Trophoblast cell (in vitro differentiated cells and primary cell): ENCODE results near the gene KLHL3.

ENCODE experiments used
- DNase-seq, 2 donors: peaks; one replicate each; pipeline ENCODE4 v3.0.0-alpha.2; 2016
- H2AFZ ChIP-seq: 2 replicates; pipeline ENCODE4 v1.6.1; 2013; ENCODE audit warnings: low read length, moderate library complexity, mild to moderate bottlenecking; ENCODE audit not compliant: insufficient read depth, poor library complexity
- H2AK5ac ChIP-seq: 2 replicates; pipeline ENCODE4 v1.6.1; 2013; ENCODE audit warnings: mild to moderate bottlenecking, low read length
- H2BK120ac ChIP-seq: 2 replicates; pipeline ENCODE4 v1.6.1; 2013; ENCODE audit warnings: low read length, mild to moderate bottlenecking, moderate library complexity; ENCODE audit not compliant: insufficient read depth, poor library complexity
- H2BK12ac ChIP-seq: 2 replicates; pipeline ENCODE4 v1.6.1; 2013; ENCODE audit warnings: mild to moderate bottlenecking, low read length, moderate library complexity
- H2BK5ac ChIP-seq: 2 replicates; pipeline ENCODE4 v1.6.1; 2013; ENCODE audit warnings: low read length, low read depth, moderate library complexity, mild to moderate bottlenecking; ENCODE audit not compliant: poor library complexity
- H3K14ac ChIP-seq: 2 replicates; pipeline ENCODE4 v1.6.1; 2013; ENCODE audit warnings: mild to moderate bottlenecking, low read length
- H3K18ac ChIP-seq: 2 replicates; pipeline ENCODE4 v1.6.1; 2013; ENCODE audit warnings: mild to moderate bottlenecking, low read length
- H3K23ac ChIP-seq: 2 replicates; pipeline ENCODE4 v1.6.1; 2013; ENCODE audit warnings: low read length
- H3K27ac ChIP-seq: 2 replicates; pipeline ENCODE4 v1.5.1; 2013; ENCODE audit warnings: low read depth, mild to moderate bottlenecking, inconsistent platforms, low read length, moderate library complexity
- H3K27me3 ChIP-seq: 2 replicates; pipeline ENCODE4 v1.6.1; 2013; ENCODE audit warnings: inconsistent platforms, mild to moderate bottlenecking, low read length, moderate library complexity; ENCODE audit not compliant: insufficient read depth
- H3K36me3 ChIP-seq, 2 experiments: 1 replicate in 1 of 2; 2 replicates in 1 of 2; pipeline ENCODE4 v1.6.1; 2013; ENCODE audit warnings: low read length in 2 of 2, mild to moderate bottlenecking in 2 of 2, moderate library complexity in 1 of 2; ENCODE audit not compliant: insufficient read depth in 2 of 2, control insufficient read depth in 1 of 2
- H3K4ac ChIP-seq: 2 replicates; pipeline ENCODE4 v1.6.1; 2013; ENCODE audit warnings: low read depth, mild to moderate bottlenecking, low read length, moderate library complexity
- H3K4me1 ChIP-seq, 2 experiments: 1 replicate in 1 of 2; 2 replicates in 1 of 2; pipeline ENCODE4 v1.6.1; 2013; ENCODE audit warnings: low read length in 2 of 2, mild to moderate bottlenecking in 2 of 2, moderate library complexity in 1 of 2; ENCODE audit not compliant: insufficient read depth in 2 of 2, control insufficient read depth in 1 of 2
- H3K4me2 ChIP-seq: 2 replicates; pipeline ENCODE4 v1.6.1; 2013; ENCODE audit warnings: inconsistent platforms, mild to moderate bottlenecking, low read length, moderate library complexity
- H3K4me3 ChIP-seq: 2 replicates; pipeline ENCODE4 v1.5.1; 2013; ENCODE audit warnings: mild to moderate bottlenecking, low read depth, low read length, inconsistent platforms
- H3K79me1 ChIP-seq: one replicate; pipeline ENCODE4 v1.6.1; 2013; ENCODE audit warnings: low read length
- H3K79me2 ChIP-seq: 2 replicates; pipeline ENCODE4 v1.6.1; 2013; ENCODE audit warnings: low read length, mild to moderate bottlenecking; ENCODE audit not compliant: control insufficient read depth, insufficient read depth, poor library complexity
- H3K9ac ChIP-seq: 2 replicates; pipeline ENCODE4 v1.6.1; 2013; ENCODE audit warnings: mild to moderate bottlenecking, low read length
- H3K9me3 ChIP-seq: 2 replicates; pipeline ENCODE4 v1.6.1; 2013; ENCODE audit warnings: low read depth, mild to moderate bottlenecking, control low read depth, inconsistent platforms, low read length; ENCODE audit not compliant: insufficient read depth
- H4K12ac ChIP-seq: 2 replicates; pipeline ENCODE4 v1.6.1; 2013; ENCODE audit warnings: low read depth, mild to moderate bottlenecking, low read length, moderate library complexity
- H4K8ac ChIP-seq: 2 replicates; pipeline ENCODE4 v1.6.1; 2013; ENCODE audit warnings: low read depth, mild to moderate bottlenecking, low read length, moderate library complexity
- H4K91ac ChIP-seq: one replicate; pipeline ENCODE4 v1.6.1; 2013; ENCODE audit warnings: low read depth, mild to moderate bottlenecking, low read length, moderate library complexity
- WGBS: extraction: QIAGEN DNeasy Blood & Tissue Kit; methylation state at CpG from one replicate; pipeline ENCODE4 v1.1.7; 2013; ENCODE audit warnings: missing lambda C conversion rate; ENCODE audit not compliant: insufficient read length, insufficient coverage; ENCODE audit errors: extremely low coverage; 5-methylcytosine and 5-hydroxymethylcytosine counted together

The KLHL3 gene

DNA sequence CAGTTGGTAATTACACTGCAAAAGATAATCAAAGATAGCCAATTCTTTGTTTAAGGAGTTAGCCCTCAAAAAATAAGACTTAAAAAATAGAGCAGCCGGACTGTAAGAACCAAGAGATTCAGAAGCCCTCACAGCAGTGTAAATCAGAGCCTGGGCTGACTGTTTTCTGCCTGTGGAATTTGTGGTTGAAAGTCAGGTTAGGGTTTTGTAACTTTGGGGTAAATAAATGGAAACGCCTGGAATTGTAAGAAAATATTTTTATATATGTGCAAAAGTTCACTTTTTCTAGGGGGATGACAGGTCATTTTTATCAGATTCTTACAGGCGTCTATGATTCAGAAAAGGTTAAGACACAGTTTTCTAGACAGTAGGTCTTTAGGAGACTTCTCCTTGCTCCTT, 35.6 kb downstream of the KLHL3 start:
- no peaks in the 10 kb centered on the region for H3K27me3 ChIP-seq
- WGBS: no CpG with 5 or more reads among the region's 3 CpGs
- H4K91ac ChIP-seq: no peak overlapping the region
- DNase-seq: no peak
- H3K79me2 ChIP-seq: no peaks in the 10 kb centered on the region
- no peaks in the 10 kb centered on the region for H3K36me3 ChIP-seq
- H3K23ac ChIP-seq: no peak overlapping the region
- no peaks in the 10 kb centered on the region for H3K9me3 ChIP-seq
- no peak overlapping the region for H3K14ac ChIP-seq
- no peak overlapping the region for H2BK120ac ChIP-seq
- no peak overlapping the region for H3K4me3 ChIP-seq
- no peak overlapping the region for H3K18ac ChIP-seq
- peaks cover 0 to 4% of the 10 kb centered on the region in 2 experiments for H3K4me1 ChIP-seq
- H3K4ac ChIP-seq: no peak overlapping the region
- H2AK5ac ChIP-seq: no peak overlapping the region
- no peak overlapping the region for H2AFZ ChIP-seq
- no peak overlapping the region for H2BK12ac ChIP-seq
- no peaks in the 10 kb centered on the region for H3K79me1 ChIP-seq
- no peak overlapping the region for H3K4me2 ChIP-seq
- H4K12ac ChIP-seq: no peak overlapping the region
- H3K27ac ChIP-seq: no peak overlapping the region
- no peak overlapping the region for H3K9ac ChIP-seq
- no peak overlapping the region for H4K8ac ChIP-seq
- no peak overlapping the region for H2BK5ac ChIP-seq

DNA sequence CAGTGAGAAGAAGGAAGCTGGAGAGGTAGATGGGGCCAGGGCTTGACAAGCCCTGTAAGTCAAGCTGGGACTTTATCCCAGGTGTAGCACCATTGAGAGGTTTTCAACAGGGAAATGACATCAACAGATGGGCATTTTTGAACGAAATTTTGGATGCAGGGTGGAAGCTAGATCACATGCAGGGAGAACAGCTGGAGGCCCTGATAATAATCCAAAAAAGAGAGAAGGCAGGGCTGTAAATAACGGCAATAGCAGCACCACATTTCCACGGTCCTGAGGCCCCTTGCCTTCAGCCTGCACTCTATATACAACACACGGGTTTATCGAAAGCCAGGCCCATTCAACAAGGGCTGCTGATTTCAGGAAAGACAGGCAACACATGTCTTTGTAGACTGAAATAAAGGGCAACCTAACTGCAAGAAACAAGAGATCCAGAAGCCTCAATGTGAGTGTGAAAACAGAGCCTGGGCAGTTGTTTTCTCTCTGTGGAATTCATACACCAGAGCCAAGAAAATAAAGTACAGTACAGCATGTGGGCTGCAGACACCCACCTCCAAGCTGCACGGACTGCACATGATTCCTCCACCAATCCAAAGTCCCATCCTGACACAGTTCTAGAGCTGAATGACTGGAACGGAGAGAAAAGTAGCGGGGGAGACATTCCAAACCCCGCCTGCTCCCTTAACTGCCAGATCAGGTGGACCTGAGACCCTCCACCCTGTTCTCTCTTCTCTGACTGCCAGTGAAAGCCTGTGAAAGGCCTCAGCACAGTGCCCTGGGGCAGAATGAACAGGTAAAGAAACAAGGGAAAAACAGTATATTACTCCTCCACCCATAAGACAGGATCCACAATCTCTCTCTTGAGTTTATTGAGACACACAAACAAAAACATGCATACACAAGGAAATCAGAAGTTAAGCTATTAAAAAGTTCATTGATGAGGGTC, 36.3 kb downstream of the KLHL3 start:
- Histone ChIP-seq H3K4me2 (no peak overlapping the region), H4K91ac (no peak overlapping the region), H3K79me1 (no peaks in the 10 kb centered on the region), H3K4me1 (peaks cover 0 to 4% of the 10 kb centered on the region in 2 experiments), H3K14ac (no peak overlapping the region), H3K79me2 (no peaks in the 10 kb centered on the region), H3K36me3 (no peaks in the 10 kb centered on the region), H3K9me3 (no peaks in the 10 kb centered on the region), H3K18ac (no peak overlapping the region), H3K23ac (no peak overlapping the region), H2AFZ (no peak overlapping the region), H2BK12ac (no peak overlapping the region), H3K4ac (no peak overlapping the region), H4K8ac (no peak overlapping the region), H3K9ac (no peak overlapping the region), H4K12ac (no peak overlapping the region), H2BK120ac (no peak overlapping the region), H2AK5ac (no peak overlapping the region), H3K27ac (no peak overlapping the region), H3K4me3 (no peak overlapping the region), H2BK5ac (no peak overlapping the region), H3K27me3 (no peaks in the 10 kb centered on the region)
- no peak for DNase-seq
- WGBS: no CpG with 5 or more reads among the region's 9 CpGs

DNA sequence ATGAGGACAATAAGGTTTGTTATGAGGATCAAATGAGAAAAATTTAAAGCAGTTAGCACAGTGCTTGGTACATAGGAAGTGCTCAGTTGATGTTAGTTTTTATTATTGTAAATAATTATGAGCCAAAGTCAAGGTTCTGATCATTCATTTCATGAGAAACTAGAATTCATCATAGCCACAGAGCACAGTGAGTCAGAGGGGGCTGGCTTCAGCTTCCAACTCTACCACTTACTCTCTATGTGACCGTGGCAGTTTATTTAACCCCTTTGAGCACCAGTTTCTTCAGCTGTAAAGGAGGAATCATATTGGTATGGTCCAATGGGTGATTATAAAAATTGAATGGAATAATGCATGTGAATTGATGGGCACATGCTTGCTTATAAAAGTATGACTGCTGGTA, 39.4 kb downstream of the KLHL3 start:
- Histone ChIP-seq H3K79me1 (no peaks in the 10 kb centered on the region), H3K4me3 (no peak overlapping the region), H4K12ac (no peak overlapping the region), H3K79me2 (no peaks in the 10 kb centered on the region), H3K27me3 (no peaks in the 10 kb centered on the region), H4K8ac (no peak overlapping the region), H3K27ac (no peak overlapping the region), H3K9ac (no peak overlapping the region), H3K18ac (no peak overlapping the region), H2BK12ac (no peak overlapping the region), H2AK5ac (no peak overlapping the region), H2BK120ac (no peak overlapping the region), H4K91ac (no peak overlapping the region), H3K36me3 (no peaks in the 10 kb centered on the region), H3K14ac (no peak overlapping the region), H2BK5ac (no peak overlapping the region), H3K4ac (no peak overlapping the region), H2AFZ (no peak overlapping the region), H3K9me3 (no peaks in the 10 kb centered on the region), H3K4me1 (peaks cover 0 to 4% of the 10 kb centered on the region in 2 experiments), H3K4me2 (no peak overlapping the region), H3K23ac (no peak overlapping the region)
- DNase-seq: no peak
- WGBS: no CpG with 5 or more reads among the region's 1 CpG

DNA sequence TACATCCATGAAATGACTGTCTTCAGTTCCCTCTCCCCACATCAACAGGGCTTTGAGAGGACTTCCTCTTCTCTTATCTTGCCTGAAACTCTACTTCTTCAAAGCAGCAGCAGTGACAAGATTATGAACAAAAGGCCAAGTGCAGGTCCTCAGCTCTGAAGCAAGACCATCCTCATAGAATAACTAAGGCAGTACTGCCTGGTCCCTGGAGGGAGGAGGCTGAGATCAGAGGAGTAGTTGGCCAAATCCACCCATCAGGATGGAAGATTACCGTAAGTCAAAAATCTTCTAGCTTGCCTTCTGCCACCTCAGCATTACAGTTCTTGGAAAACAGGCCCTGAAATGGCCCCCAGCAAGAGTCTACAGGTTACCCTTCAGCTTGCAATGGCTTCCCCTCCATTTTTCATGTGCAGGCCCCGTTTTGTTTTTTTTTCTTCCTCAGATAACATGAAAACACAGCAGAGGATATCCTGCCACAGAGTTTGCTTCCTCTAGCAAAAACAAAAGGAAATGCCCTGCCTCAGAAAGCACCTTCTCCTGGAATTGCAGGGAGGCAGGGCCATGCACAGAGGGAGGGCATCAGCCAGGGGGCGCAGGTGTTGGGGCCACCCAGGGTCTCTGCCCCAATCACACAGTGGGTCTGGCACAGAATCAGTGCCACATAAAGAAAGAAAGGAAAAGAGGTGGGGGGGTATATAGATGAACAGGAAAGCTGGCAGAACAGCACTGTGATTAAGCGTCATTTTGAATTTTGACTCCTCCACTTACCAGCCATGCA, 40.0 kb downstream of the KLHL3 start:
- H3K4me2 ChIP-seq: no peak overlapping the region
- no peaks in the 10 kb centered on the region for H3K79me2 ChIP-seq
- H3K27ac ChIP-seq: no peak overlapping the region
- peaks cover 0 to 4% of the 10 kb centered on the region in 2 experiments for H3K4me1 ChIP-seq
- H2AFZ ChIP-seq: no peak overlapping the region
- H3K9me3 ChIP-seq: no peaks in the 10 kb centered on the region
- H3K27me3 ChIP-seq: no peaks in the 10 kb centered on the region
- no peaks in the 10 kb centered on the region for H3K79me1 ChIP-seq
- H4K91ac ChIP-seq: no peak overlapping the region
- H3K36me3 ChIP-seq: no peaks in the 10 kb centered on the region
- H3K4ac ChIP-seq: no peak overlapping the region
- no peak overlapping the region for H3K23ac ChIP-seq
- H2BK120ac ChIP-seq: no peak overlapping the region
- H3K4me3 ChIP-seq: no peak overlapping the region
- H4K8ac ChIP-seq: no peak overlapping the region
- H4K12ac ChIP-seq: no peak overlapping the region
- H2BK5ac ChIP-seq: no peak overlapping the region
- no peak overlapping the region for H2AK5ac ChIP-seq
- no peak overlapping the region for H3K14ac ChIP-seq
- H2BK12ac ChIP-seq: no peak overlapping the region
- no CpG with 5 or more reads among the region's 4 CpGs for WGBS
- no peak for DNase-seq
- H3K9ac ChIP-seq: no peak overlapping the region
- H3K18ac ChIP-seq: no peak overlapping the region
